Sigmoid colon (tissue), 7 donors: ENCODE measurements around the gene MTM1. TPM values are rescaled to one million over a fixed set of nuclear protein-coding genes. Genes with fewer than 3 reads are reported as not detected.

ENCODE experiments used
- DNase-seq: peaks from one replicate; pipeline ENCODE4 v3.0.0-alpha.2; 2019
- H3K27ac ChIP-seq, 4 donors: fragments of 200-600 bp; sonication (generic); one replicate each; pipeline ENCODE4 v1.5.1; 2016 to 2019; ENCODE audit warnings: mild to moderate bottlenecking in 1 of 4
- H3K27me3 ChIP-seq, 3 donors: fragments of 200-600 bp; sonication (generic); one replicate each; pipeline ENCODE4 v1.5.1; 2019; ENCODE audit warnings: mild to moderate bottlenecking in 1 of 3
- H3K36me3 ChIP-seq, 4 donors: fragments of 200-600 bp; sonication (generic); one replicate each; pipeline ENCODE4 v1.5.1; 2016 to 2019
- H3K4me1 ChIP-seq, 4 donors: fragments of 200-600 bp; sonication (generic); one replicate each; pipeline ENCODE4 v1.5.1; 2017 to 2019
- H3K4me3 ChIP-seq, 4 donors: fragments of 200-600 bp; sonication (generic); one replicate each; pipeline ENCODE4 v1.5.1; 2017 to 2019; ENCODE audit warnings: mild to moderate bottlenecking in 2 of 4, moderate library complexity in 1 of 4
- H3K9me3 ChIP-seq, 4 donors: fragments of 200-600 bp in 3 of 4; sonication (generic) in 3 of 4; one replicate each; pipeline versions ENCODE4 v1.5.1 to v1.6.1; 2013 to 2019
- EP300 ChIP-seq, 4 donors: sonication (generic); formaldehyde crosslinking; IDR thresholded peaks; one replicate each; pipeline ENCODE4 v1.6.1; 2017; ENCODE audit warnings: antibody characterized with exemption in 4 of 4
- POLR2A ChIP-seq, 2 donors: fragments of 450-650 bp; IDR thresholded peaks; one replicate each; pipeline ENCODE4 v1.6.1; 2016; ENCODE audit warnings: antibody characterized with exemption in 2 of 2, mild to moderate bottlenecking in 2 of 2, moderate library complexity in 2 of 2
- POLR2AphosphoS5 ChIP-seq, 4 donors: sonication (generic); formaldehyde crosslinking; IDR thresholded peaks; one replicate each; pipeline ENCODE4 v1.6.1; 2017; ENCODE audit warnings: antibody characterized with exemption in 4 of 4
- WGBS, 2 donors: extraction: QIAGEN DNeasy Blood & Tissue Kit; methylation state at CpG; one replicate each; pipeline ENCODE4 v1.1.7; 2013; 5-methylcytosine and 5-hydroxymethylcytosine counted together
- intact Hi-C: fragments of 100-400 bp; cut with DNase I; formaldehyde crosslinking; loops from one replicate; pipeline ENCODE4 v1.15.1; 2023
- polyA plus RNA-seq, 3 donors: library from polyadenylated mRNA; stranded (reverse); fragments of 200-250 nt; gene quantifications; one replicate each; pipeline ENCODE4 v1.2.3, GENCODE V29; 2013
- total RNA-seq, 4 donors: library from RNA; depleted of rRNA; stranded (reverse); fragments of >200 nt; gene quantifications; one replicate each; pipeline ENCODE4 v1.1.0, GENCODE V29; 2016
- TF ChIP-seq, protein P1 (sequence below), 4 experiments: fragments of 450-650 bp in 3 of 4; fragments of 200-600 bp in 1 of 4; IDR thresholded peaks; one replicate each; pipeline ENCODE4 v1.5.1; 2016 to 2019; ENCODE audit warnings: antibody characterized with exemption in 4 of 4, mild to moderate bottlenecking in 3 of 4, moderate library complexity in 2 of 4
- donor health status: healthy with polysubstance abuse.
- donor health status: Bipolar disorder and iron deficiency.
- donor health status: healthy.

MTM1 gene
- total and polyA plus RNA-seq, 7 donors, result 13.1 to 30.1 (median 19.6) TPM

DNA sequence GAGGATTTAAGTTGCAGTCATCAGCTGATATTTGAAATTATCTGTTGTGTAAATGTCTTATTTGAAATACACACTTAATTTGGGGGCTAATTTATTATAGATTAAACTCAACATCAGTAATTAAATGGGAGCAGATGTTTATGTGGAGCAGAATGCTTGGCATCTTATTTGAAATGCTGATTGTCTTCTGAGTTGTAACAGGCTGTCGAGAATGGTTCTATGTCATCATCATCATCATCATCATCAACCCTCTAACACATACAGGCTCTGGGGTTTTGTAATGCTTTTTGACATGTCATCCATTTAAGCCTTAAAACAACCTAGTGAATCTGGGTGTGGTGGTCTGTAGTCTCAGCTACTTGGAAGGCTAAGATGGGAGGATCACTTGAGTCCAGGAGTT lies 133.0 kb downstream of the MTM1 start:
- Histone ChIP-seq H3K4me1 (no peaks in the 10 kb centered on the region), H3K36me3 (no peaks in the 10 kb centered on the region), H3K27me3 (no peaks in the 10 kb centered on the region), H3K9me3 (no peaks in the 10 kb centered on the region), H3K27ac (no peak overlapping the region), H3K4me3 (no peak overlapping the region)
- TF ChIP-seq EP300 (IDR thresholded peaks at IDR 0.05) (no peak), POLR2AphosphoS5 (IDR thresholded peaks at IDR 0.05) (no peak), POLR2A (IDR thresholded peaks at IDR 0.05) (no peak)
- TF ChIP-seq, protein P1, sequence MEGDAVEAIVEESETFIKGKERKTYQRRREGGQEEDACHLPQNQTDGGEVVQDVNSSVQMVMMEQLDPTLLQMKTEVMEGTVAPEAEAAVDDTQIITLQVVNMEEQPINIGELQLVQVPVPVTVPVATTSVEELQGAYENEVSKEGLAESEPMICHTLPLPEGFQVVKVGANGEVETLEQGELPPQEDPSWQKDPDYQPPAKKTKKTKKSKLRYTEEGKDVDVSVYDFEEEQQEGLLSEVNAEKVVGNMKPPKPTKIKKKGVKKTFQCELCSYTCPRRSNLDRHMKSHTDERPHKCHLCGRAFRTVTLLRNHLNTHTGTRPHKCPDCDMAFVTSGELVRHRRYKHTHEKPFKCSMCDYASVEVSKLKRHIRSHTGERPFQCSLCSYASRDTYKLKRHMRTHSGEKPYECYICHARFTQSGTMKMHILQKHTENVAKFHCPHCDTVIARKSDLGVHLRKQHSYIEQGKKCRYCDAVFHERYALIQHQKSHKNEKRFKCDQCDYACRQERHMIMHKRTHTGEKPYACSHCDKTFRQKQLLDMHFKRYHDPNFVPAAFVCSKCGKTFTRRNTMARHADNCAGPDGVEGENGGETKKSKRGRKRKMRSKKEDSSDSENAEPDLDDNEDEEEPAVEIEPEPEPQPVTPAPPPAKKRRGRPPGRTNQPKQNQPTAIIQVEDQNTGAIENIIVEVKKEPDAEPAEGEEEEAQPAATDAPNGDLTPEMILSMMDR (IDR thresholded peaks at IDR 0.05), result no peak
- 100% methylated on average over 1 of the region's 1 CpG for WGBS, 2 donors
- intact Hi-C loops, result no loop called here
- no peak for DNase-seq

DNA sequence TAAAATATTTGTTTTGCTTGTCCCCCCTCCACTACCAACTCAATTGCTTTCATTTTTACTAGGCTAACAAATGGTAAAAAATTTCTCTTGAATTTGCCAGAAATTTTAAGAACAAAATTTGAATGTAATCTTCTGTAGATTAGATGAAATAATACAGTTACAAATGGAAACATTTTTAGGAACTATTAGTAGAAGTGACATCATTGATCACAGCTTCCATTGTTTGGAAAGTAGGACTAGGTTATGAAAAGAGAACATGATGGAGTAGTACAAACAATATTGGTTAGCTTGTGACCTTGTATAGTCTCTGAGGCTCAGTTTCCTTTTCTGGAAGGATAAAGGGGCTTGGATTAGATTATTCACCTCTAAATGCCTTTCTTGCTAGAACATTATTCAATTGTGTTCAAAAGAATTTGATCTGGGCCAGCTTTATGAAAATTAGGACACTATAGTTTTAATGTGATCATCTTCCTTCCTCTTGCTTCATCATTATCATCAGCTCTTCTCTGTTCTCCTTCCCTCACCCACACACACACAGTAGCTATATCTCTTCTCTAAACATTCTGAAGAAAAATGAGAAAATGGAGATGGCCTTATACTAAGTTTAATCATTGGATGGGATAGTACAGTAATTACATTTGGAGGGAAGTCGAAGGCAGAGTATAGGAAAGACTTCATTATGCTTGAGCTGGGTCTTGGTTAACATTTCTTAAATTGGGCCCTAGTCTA lies 134.7 kb downstream of the MTM1 start:
- no peak for DNase-seq
- Histone ChIP-seq H3K4me3 (no peak overlapping the region), H3K9me3 (no peaks in the 10 kb centered on the region), H3K27me3 (no peaks in the 10 kb centered on the region), H3K4me1 (no peaks in the 10 kb centered on the region), H3K27ac (no peak overlapping the region), H3K36me3 (no peaks in the 10 kb centered on the region)
- intact Hi-C loops, result no loop called here
- WGBS, 2 donors, result 93 to 96% methylated on average over 1 of the region's 1 CpG
- TF ChIP-seq POLR2A (IDR thresholded peaks at IDR 0.05), result no peak
- no peak for TF ChIP-seq EP300 (IDR thresholded peaks at IDR 0.05)
- TF ChIP-seq, protein P1 (IDR thresholded peaks at IDR 0.05), result no peak
- no peak for TF ChIP-seq POLR2AphosphoS5 (IDR thresholded peaks at IDR 0.05)

DNA sequence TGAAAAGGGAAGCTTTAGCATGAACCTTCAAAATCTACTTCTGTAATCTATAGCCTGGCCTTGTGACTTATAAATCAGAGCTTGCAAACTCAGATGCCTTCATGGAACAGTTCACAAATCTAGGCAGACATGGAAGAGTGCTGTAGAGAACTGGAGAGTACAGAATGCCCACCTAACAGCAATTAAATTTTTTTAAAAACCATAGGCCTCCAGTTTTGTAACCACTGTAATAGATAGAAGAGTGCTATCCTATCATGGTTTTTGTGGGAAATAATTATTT lies 135.2 kb downstream of the MTM1 start:
- intact Hi-C loops, result no loop called here
- Histone ChIP-seq H3K27me3 (no peaks in the 10 kb centered on the region), H3K4me1 (no peaks in the 10 kb centered on the region), H3K4me3 (no peak overlapping the region), H3K36me3 (no peaks in the 10 kb centered on the region), H3K27ac (no peak overlapping the region), H3K9me3 (no peaks in the 10 kb centered on the region)
- TF ChIP-seq EP300 (IDR thresholded peaks at IDR 0.05) (no peak), POLR2A (IDR thresholded peaks at IDR 0.05) (no peak), POLR2AphosphoS5 (IDR thresholded peaks at IDR 0.05) (no peak)
- TF ChIP-seq, protein P1 (IDR thresholded peaks at IDR 0.05), result no peak
- DNase-seq, result no peak

DNA sequence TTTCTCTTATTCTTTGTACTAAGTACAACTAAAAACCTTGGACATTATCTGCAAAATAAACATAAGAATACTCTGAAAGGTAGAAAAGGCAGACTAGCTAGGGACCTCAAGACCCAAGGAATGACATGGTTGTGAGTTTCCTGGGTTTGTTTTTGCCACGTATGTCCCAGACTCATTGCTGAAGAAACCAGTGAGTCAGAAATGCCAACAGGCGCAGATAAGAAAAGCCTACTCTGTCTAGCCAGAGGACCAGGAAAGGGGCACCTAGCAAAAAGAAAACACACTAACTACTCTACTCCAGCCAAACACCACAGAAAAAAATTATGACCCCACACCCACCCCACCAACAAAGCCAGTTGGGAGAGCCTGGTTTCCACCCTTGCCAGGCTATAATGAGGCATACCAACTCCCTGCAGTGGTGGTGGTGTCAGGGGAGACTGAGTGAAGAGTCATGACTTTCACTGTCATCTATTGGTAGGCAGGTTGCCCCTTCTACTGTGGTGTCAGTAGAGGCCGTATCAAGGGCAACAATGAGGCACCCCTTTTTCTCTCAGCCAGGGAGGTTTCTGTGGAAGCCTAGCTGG lies 135.7 kb downstream of the MTM1 start:
- TF ChIP-seq, protein P1 (IDR thresholded peaks at IDR 0.05), result no peak
- TF ChIP-seq EP300 (IDR thresholded peaks at IDR 0.05) (no peak), POLR2A (IDR thresholded peaks at IDR 0.05) (no peak), POLR2AphosphoS5 (IDR thresholded peaks at IDR 0.05) (no peak)
- H3K27me3 ChIP-seq, result no peaks in the 10 kb centered on the region
- intact Hi-C loops, result no loop called here
- H3K9me3 ChIP-seq, result no peaks in the 10 kb centered on the region
- H3K4me1 ChIP-seq, result no peaks in the 10 kb centered on the region
- H3K4me3 ChIP-seq, result no peak overlapping the region
- no peak overlapping the region for H3K27ac ChIP-seq
- H3K36me3 ChIP-seq, result no peaks in the 10 kb centered on the region
- 86 to 96% methylated on average over 3 of the region's 3 CpGs for WGBS, 2 donors
- DNase-seq, result no peak

DNA sequence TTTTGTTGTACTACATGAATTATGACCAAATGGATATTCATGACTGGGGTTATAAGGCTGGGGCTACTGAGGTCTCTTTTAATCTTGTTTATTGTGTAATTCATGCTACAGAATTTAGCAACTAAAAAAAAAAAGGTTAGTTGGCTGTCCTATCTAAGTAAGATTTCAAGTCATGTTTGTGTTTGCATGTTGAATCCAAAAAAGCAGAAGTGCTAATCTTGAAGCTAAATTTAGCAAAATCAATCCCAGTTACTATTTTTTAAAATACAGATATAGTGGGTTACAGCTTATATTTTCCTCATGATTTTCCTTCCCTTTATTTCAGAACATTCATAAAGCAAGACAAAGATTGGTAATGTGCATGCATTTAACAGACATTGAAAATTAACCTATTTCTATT lies 144.2 kb downstream of the MTM1 start:
- no peak for DNase-seq
- Histone ChIP-seq H3K4me3 (no peak overlapping the region), H3K36me3 (no peaks in the 10 kb centered on the region), H3K4me1 (peaks cover 0 to 8% (median 0%) of the 10 kb centered on the region in 4 donors), H3K9me3 (no peaks in the 10 kb centered on the region), H3K27ac (no peak overlapping the region), H3K27me3 (no peaks in the 10 kb centered on the region)
- intact Hi-C loops, result loop anchor here (10.0 kb wide), 1 partner anchor 768 kb away; no protein-coding TSS in a partner anchor
- TF ChIP-seq, protein P1 (IDR thresholded peaks at IDR 0.05), result no peak
- TF ChIP-seq EP300 (IDR thresholded peaks at IDR 0.05) (no peak), POLR2A (IDR thresholded peaks at IDR 0.05) (no peak), POLR2AphosphoS5 (IDR thresholded peaks at IDR 0.05) (no peak)
